Stimulated activated CD4-positive, alpha-beta T cell treated with anti-CD3 and anti-CD28 coated beads, Interleukin-1b, Interleukin-23, amount 100 ng/mL, for 24 hours (primary cell): ENCODE data around the gene CENPH.
"Not testable (repeated sequence)": the region's sequence is repeated elsewhere in the genome, so short reads cannot be mapped to it uniquely, and the experiment has no call there.

Source experiments
- DNase-seq, 4 experiments: peaks; one replicate each; pipeline ENCODE4 v3.0.0-alpha.2; 2020; ENCODE audit warnings: low read depth in 4 of 4, low spot score in 1 of 4

Gene CENPH, protein sequence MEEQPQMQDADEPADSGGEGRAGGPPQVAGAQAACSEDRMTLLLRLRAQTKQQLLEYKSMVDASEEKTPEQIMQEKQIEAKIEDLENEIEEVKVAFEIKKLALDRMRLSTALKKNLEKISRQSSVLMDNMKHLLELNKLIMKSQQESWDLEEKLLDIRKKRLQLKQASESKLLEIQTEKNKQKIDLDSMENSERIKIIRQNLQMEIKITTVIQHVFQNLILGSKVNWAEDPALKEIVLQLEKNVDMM

DNA sequence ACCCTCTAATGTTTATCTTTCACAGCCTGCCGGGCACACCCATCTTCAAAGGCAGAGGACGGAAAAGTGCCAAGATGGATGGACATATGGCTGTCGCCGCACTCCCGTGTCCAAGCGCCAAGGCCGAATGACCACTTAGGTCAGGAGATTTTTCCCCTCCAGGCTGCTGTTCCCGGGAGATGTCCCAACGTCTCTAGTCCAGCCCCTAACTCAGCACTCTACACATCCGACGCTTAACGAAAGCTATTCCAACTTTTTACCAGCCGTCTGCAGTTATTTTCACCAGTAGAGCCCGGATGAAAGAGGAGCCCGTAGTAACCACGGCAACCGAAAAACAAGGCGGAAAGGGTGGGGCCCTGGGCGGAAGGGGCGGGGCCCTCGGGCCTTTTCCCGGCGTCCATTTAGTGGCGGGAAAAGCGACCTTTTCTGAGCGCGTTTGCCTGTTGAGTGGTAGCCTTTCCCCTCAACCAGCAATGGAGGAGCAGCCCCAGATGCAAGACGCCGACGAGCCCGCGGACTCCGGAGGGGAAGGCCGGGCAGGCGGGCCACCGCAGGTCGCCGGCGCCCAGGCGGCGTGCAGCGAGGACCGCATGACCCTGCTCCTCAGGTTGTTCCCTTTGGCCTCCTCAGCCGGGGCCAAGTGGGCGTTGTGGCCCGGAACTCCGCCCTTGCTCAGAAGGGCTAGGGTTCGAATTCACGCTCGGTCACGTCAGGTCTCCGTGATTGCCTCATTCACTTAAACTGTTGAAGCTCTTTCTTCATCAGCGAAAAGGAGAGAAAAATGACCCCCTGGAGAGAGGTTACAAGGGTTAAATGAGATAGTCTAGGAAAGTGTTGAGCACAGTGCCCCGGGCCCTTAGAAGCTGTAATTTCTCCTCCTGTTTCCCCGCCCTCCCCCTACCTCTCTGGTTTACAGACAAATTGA is at the start of gene CENPH:
TSS of gene CENPH (plus strand) at position 422 of the 925 bp plus-strand sequence. CDS start at position 474, 52 bp downstream.
- peak; percentile 72 to 91 (median 86) for DNase-seq

GRCh38 chr5:69140239-69140638 is 49.1 kb upstream of the CENPH start:
- not testable (repeated sequence) for DNase-seq

GRCh38 chr5:69140827-69141226 is 48.6 kb upstream of the CENPH start:
- no peak for DNase-seq

DNA sequence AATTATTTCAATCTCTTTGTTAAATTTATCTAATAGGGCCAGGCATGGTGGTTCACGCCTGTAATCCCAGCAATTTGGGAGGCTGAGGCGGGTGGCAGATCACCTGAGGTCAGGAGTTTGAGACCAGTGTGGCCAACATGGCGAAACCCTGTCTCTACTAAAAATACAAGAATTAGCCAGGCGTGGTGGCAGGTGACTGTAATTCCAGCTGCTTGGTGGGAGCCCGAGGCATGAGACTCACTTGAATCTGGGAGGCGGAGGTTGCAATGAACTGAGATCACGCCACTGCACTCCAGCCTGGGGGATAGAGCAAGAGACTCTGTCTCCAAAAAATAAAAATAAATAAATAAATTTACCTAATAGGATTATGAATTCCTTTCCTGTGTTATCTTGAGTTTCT is 40.8 kb upstream of the CENPH start:
- DNase-seq = not testable (repeated sequence)

DNA sequence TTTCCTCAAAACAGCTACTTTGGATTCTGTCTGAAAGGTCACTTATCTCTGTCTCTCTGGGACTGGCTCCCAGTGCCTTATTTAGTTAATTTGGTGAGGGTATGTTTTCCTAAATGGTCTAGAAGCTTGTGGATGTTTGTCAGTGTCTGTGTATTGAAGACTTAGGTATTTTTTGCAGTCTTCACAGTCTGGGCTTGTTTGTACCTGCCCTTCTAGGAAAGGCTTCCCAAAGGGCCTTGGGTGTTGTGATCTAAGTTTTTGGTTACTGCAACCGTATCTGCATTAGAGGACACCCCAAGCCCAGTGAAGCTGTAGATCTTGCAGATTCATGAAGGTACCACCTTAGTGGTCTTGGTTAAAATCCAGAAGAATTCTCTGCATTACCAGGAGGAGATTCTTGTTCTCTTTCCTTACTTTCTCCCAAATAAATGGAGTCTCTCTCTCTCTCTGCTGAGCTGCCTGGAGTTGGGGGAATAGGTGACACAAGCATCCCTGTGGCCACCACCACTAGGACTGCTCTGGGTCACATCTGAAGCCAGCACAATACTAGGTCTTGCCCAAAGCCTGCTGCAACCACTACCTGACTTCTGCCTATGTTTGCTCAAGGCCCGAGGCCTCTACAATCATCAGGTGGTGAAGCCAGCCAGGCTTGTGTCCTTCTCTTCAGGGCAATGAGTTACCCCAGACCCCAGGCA is 40.3 kb upstream of the CENPH start:
- no peak for DNase-seq

- no peak for DNase-seq
These were observed 39.7 kb upstream of the CENPH start for GRCh38 chr5:69149676-69150010.

DNA sequence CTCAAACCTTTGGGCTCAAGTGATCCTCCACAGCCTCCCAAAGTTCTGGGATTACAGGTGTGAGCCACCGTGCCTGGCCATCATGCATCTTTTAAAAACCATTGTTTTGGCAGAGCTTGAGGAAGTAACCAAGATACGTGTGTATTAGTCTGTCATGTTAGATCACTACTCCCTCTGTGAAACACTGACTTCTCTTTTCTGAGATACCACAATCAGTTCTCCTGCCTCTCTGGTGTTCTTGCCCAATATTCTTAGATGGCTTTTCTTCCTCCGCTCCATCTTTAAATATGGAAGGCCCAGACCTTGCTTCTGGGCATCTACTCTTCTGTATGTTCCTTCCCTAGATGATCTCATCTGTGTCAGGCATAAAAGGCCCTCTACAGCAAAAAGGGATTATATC is 36.7 kb upstream of the CENPH start:
- DNase-seq = no peak

GRCh38 chr5:69156456-69156855 is 32.9 kb upstream of the CENPH start:
- no peak for DNase-seq

DNA sequence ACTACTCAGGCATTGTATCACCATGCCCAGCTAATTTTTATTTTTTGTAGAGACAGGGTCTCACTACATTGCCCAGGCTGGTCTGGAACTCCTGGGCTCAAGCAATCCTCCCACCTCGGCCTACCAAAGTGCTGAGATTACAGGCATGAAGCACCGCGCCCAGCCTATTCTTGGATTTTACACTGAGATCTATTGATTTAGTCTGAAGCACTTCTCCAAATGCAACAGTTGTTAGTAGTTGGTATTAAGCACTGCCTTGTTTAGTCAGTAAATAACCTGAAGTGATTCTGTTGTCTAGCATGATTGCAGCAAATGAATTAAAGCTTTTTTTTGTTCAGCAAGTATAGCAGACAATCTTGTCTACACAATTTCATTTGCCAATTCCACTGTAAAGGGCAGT is 31.3 kb upstream of the CENPH start:
- no peak for DNase-seq

DNA sequence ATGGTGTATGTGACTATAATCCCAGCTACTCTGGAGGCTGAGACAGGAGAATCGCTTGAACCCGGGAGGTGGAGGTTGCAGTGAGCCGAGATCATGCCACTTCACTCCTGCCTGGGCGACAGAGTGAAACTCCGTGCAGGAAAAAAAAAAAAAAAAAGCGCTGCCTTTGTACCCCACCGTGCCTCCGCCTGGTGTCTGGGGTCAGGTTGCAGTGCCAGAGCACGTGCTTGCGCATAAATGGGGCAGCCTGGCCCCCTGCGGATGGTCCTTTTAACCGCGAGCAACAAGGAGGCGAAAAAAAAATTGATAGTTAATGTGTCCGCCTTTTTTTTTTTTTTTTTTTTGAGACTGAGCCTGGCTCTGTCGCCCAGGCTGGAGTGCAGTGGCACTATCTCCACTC is 28.7 kb upstream of the CENPH start:
- DNase-seq = no peak

GRCh38 chr5:69166686-69167492 is 22.5 kb upstream of the CENPH start, which contains the start of gene CCNB1:
TSS of gene CCNB1 (plus strand) at chr5:69167150. CDS start at chr5:69167263, 113 bp downstream.
- peak; percentile 91 to 98 (median 96) for DNase-seq

- no peak for DNase-seq
These were observed 21.9 kb upstream of the CENPH start for GRCh38 chr5:69167493-69167855.

- no peak for DNase-seq
These were observed 21.5 kb upstream of the CENPH start for GRCh38 chr5:69167929-69168328.

DNA sequence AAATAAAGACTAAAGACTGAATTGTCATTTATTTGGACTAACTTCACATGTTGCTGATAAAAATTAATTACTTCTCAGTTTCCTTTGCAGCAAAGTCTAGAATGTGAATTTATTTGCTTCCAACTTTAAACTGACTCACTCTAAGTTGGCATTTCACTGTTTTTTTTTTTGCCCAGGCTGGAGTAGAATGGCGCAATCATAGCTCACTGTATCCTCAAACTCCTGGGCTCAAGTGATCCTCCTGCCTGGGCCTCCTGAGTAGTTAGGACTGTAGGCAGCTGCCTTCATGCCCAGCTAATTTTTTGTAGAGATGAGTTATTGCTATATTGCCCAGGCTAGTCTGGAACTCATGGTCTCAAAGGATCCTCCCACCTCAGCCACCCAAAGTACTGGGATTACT is 18.9 kb upstream of the CENPH start:
- DNase-seq = no peak

- no peak for DNase-seq
These were observed 18.4 kb upstream of the CENPH start for GRCh38 chr5:69170969-69171368.

GRCh38 chr5:69181659-69182293 is 7.6 kb upstream of the CENPH start:
- DNase-seq = not testable (repeated sequence)

GRCh38 chr5:69184621-69185020 is 4.8 kb upstream of the CENPH start:
- DNase-seq = no peak

DNA sequence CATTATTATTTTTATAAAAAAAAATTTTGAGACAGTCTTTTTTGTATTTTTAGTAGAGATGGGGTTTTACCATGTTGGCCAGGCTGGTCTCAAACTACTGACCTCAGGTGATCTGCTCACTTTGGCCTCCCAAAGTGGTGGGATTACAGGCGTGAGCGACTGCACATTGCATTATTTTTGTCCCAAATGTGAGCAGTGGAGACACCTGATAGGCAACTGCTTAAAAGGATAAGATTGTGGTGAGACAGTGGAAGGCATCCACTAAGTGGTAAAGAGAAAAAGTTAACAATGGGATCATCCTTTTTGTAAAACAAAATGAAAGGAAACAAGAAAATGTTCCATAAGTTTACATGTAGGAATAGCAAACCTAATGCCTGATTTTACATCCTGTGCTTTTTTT is 2.0 kb upstream of the CENPH start:
- DNase-seq = no peak

DNA sequence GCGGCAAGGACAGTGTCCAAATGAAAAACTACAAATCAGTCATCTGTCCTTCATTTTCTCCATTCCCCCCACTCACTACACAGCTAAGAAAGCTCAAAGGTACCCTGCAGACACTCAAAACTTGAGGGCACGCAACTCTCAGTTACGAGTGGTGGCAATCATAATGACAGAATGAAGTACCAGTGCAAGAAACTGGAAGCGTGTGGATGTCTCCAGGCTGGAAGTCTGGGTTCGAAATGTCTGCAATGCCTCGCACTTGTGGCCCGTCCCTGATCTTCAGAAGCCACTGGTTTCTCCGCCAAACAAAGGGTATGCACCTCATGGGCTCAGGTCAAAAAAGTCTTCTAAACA is 597 bp upstream of the CENPH start:
- no peak for DNase-seq

GRCh38 chr5:69202497-69202896 is 13.1 kb downstream of the CENPH start:
- DNase-seq = no peak
